Endothelial cell of umbilical vein (primary cell): Measurements from ENCODE around the gene ST8SIA1. TPM values are rescaled to one million over a fixed set of nuclear protein-coding genes. Genes with fewer than 3 reads are reported as not detected.

Experiments
- BruUV-seq: library from RNA; stranded (reverse); fragments of 400-500 nt; replicated peaks from 2 replicates; lab custom pipeline; 2021; lab: Mats Ljungman, UMichigan
- CTCF ChIA-PET: fragments of 300-600, 350-600 bp; sonication (Branson Sonifier 250); formaldehyde crosslinking; loops from one replicate; lab custom pipeline; 2021; ENCODE audit warnings: antibody characterized with exemption, inconsistent platforms; lab: Charles Lee
- POLR2A ChIA-PET: fragments of 300-600, 350-600 bp; sonication (Branson Sonifier 250); formaldehyde crosslinking; loops from one replicate; lab custom pipeline; 2021; ENCODE audit warnings: antibody characterized with exemption, inconsistent platforms; lab: Charles Lee
- DNase-seq: peaks from one replicate; pipeline ENCODE4 v3.0.0-alpha.2; 2011; ENCODE audit warnings: low read depth, low spot score
- FAIRE-seq: peaks from 2 replicates; lab custom pipeline; 2011; peaks lifted over from hg19 to GRCh38; lab: Jason Lieb, UNC
- H2AFZ ChIP-seq: 2 replicates; pipeline ENCODE4 v1.6.0; 2012; ENCODE audit warnings: low read depth, low read length, control low read depth, inconsistent platforms
- H3K27ac ChIP-seq: 2 replicates; pipeline ENCODE4 v1.5.1; 2011; ENCODE audit warnings: low read depth, mild to moderate bottlenecking, control low read depth, low read length, moderate library complexity; ENCODE audit not compliant: insufficient read depth
- H3K27me3 ChIP-seq, 2 experiments: 2 replicates each; pipeline versions ENCODE4 v1.6.0 to v1.6.1; 2011; ENCODE audit warnings: low read length in 2 of 2, mixed read lengths in 1 of 2; ENCODE audit not compliant: control insufficient read depth in 2 of 2, insufficient read depth in 2 of 2
- H3K36me3 ChIP-seq, 2 experiments: 2 replicates in 1 of 2; 3 replicates in 1 of 2; pipeline ENCODE4 v1.5.1; 2011; ENCODE audit warnings: low read length in 2 of 2, mild to moderate bottlenecking in 1 of 2, moderate library complexity in 1 of 2; ENCODE audit not compliant: control insufficient read depth in 2 of 2, insufficient read depth in 2 of 2; ENCODE audit errors: extremely low read depth in 1 of 2
- H3K4me1 ChIP-seq: 3 replicates; pipeline ENCODE4 v1.5.1; 2011; ENCODE audit warnings: mild to moderate bottlenecking, low read length; ENCODE audit not compliant: control insufficient read depth, insufficient read depth; ENCODE audit errors: extremely low read depth
- H3K4me2 ChIP-seq: 2 replicates; pipeline ENCODE4 v1.6.1; 2011; ENCODE audit warnings: low read length, control low read depth, mixed read lengths; ENCODE audit not compliant: insufficient read depth
- H3K4me3 ChIP-seq, 3 experiments: fragments of 200-600 bp in 1 of 3; sonication (generic), shearing (Covaris generic) in 1 of 3; replicated peaks in 1 of 3; 2 replicates each; pipeline ENCODE4 v1.5.1; 2011 to 2016; ENCODE audit warnings: control low read depth in 3 of 3, low read length in 3 of 3, mild to moderate bottlenecking in 2 of 3, inconsistent platforms in 1 of 3, low read depth in 1 of 3, moderate library complexity in 1 of 3; ENCODE audit not compliant: insufficient read depth in 1 of 3
- H3K79me2 ChIP-seq: 2 replicates; pipeline ENCODE4 v1.6.0; 2012; ENCODE audit warnings: low read length, inconsistent platforms; ENCODE audit not compliant: control insufficient read depth, insufficient read depth
- H3K9ac ChIP-seq: replicated peaks from 2 replicates; pipeline ENCODE3; 2011; ENCODE audit warnings: low read length, control low read depth; ENCODE audit not compliant: insufficient read depth; ENCODE audit errors: extremely low read depth
- H3K9me1 ChIP-seq: replicated peaks from 3 replicates; pipeline ENCODE4 v1.6.0; 2011; ENCODE audit warnings: mild to moderate bottlenecking, low read length; ENCODE audit not compliant: control insufficient read depth, insufficient read depth; ENCODE audit errors: extremely low read depth
- H3K9me3 ChIP-seq: replicated peaks from 2 replicates; pipeline ENCODE4 v1.5.1; 2012; ENCODE audit warnings: low read length, inconsistent platforms; ENCODE audit not compliant: control insufficient read depth, insufficient read depth
- H4K20me1 ChIP-seq: replicated peaks from 2 replicates; pipeline ENCODE3; 2011; ENCODE audit warnings: mild to moderate bottlenecking, low read length; ENCODE audit not compliant: control insufficient read depth, insufficient read depth; ENCODE audit errors: extremely low read depth
- CTCF ChIP-seq, 2 donors: IDR thresholded peaks; 1 replicate in 1 of 2; 2 replicates in 1 of 2; pipeline ENCODE4 v1.5.1; 2011; ENCODE audit warnings: low read length in 2 of 2, mild to moderate bottlenecking in 2 of 2, moderate library complexity in 2 of 2, control low read depth in 1 of 2, inconsistent platforms in 1 of 2, low read depth in 1 of 2; ENCODE audit not compliant: insufficient read depth in 1 of 2; ENCODE audit errors: extremely low read depth in 1 of 2
- EZH2 ChIP-seq: IDR thresholded peaks from 2 replicates; pipeline ENCODE4 v1.6.1; 2012; ENCODE audit warnings: borderline replicate concordance, low read depth, mild to moderate bottlenecking, moderate library complexity, low read length, inconsistent platforms; ENCODE audit not compliant: severe bottlenecking
- FOS ChIP-seq: IDR thresholded peaks from 2 replicates; pipeline ENCODE4 v1.6.1; 2011; ENCODE audit warnings: mild to moderate bottlenecking, low read length, moderate library complexity, borderline replicate concordance; ENCODE audit not compliant: insufficient read depth
- GATA2 ChIP-seq: IDR thresholded peaks from 2 replicates; pipeline ENCODE4 v1.7.0; 2011; ENCODE audit warnings: low read depth, mild to moderate bottlenecking, moderate library complexity, mixed read lengths, low read length; ENCODE audit not compliant: insufficient read length, insufficient read depth
- JUN ChIP-seq: IDR thresholded peaks from 2 replicates; pipeline ENCODE4 v1.6.1; 2011; ENCODE audit warnings: borderline replicate concordance, low read depth; ENCODE audit not compliant: insufficient read length, insufficient read depth
- MYC ChIP-seq: IDR thresholded peaks from one replicate; pipeline ENCODE4 v1.6.1; 2011; ENCODE audit warnings: mild to moderate bottlenecking, low read depth, low read length
- POLR2A ChIP-seq: IDR thresholded peaks from 2 replicates; pipeline ENCODE4 v1.6.1; 2012; ENCODE audit warnings: low read depth, mild to moderate bottlenecking, control low read depth, low read length
- POLR2AphosphoS5 ChIP-seq: IDR thresholded peaks from 2 replicates; pipeline ENCODE4 v1.6.1; 2012; ENCODE audit warnings: low read depth, mild to moderate bottlenecking, control low read depth, low read length, moderate library complexity; ENCODE audit not compliant: insufficient read depth
- dilution Hi-C: fragments of 300-500 bp; cut with MboI; formaldehyde crosslinking; loops from one replicate; pipeline ENCODE4 v1.15.0; 2019; ENCODE audit warnings: low sequenced_read_pairs; ENCODE audit not compliant: extremely low pct_ligation_motif_present
- intact Hi-C: fragments of 100-400 bp; cut with micrococcal nuclease; formaldehyde crosslinking; loops from one replicate; pipeline ENCODE4 v1.10.0; 2022
- polyA plus RNA-seq, 4 experiments: library from polyadenylated mRNA; depleted of rRNA in 3 of 4; stranded (reverse) in 3 of 4; unstranded in 1 of 4; fragments of >200 nt; gene quantifications; 2 replicates each; pipeline versions ENCODE4 v1.2.1 to v1.2.3, GENCODE V29; 2011 to 2012; ENCODE audit warnings: missing spikeins in 1 of 4
- total RNA-seq: library from RNA; stranded (reverse); gene quantifications from 2 replicates; pipeline ENCODE4 v1.2.3, GENCODE V29; 2021
- TF ChIP-seq, protein P1 (sequence below): IDR thresholded peaks from 2 replicates; pipeline ENCODE4 v1.6.1; 2011; ENCODE audit not compliant: insufficient read depth, insufficient read length

Gene ST8SIA1
- total and polyA plus RNA-seq, 2 donors (not counting 3 experiments of a cell fraction or from before 2014, with no cell fraction given): not detected

DNA sequence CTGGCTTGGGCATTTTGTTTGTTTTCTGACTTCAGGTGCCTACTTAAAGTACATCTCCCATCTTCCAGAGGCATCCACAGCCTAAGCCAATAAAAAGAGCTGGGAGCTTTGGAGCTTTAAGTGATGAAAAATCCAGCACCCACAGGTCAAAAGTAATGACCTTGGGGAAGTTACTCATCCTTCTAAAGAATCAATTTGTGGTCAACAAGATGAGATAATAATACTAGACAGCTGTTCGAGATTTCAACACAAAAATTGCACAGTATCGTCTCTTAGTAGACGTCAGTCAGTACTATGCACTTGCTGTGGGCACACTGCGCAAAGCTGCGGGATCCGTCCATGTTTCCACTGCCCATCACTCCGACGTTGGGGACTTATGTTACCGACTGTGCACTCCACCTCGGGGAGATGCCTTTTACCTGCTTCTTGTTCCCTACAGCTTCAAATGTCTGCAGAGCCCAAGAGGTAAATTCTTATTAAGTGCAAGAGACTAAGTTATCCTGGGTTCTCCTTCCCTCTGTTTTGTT, 1.3 kb downstream of the ST8SIA1 start:
- Histone ChIP-seq H3K9me3 (no peaks in the 10 kb centered on the region), H3K4me1 (no peaks in the 10 kb centered on the region), H3K27me3 (peaks cover 29 to 58% of the 10 kb centered on the region in 2 experiments), H3K27ac (no peak overlapping the region), H4K20me1 (no peaks in the 10 kb centered on the region), H3K36me3 (no peaks in the 10 kb centered on the region), H3K4me2 (no peak overlapping the region), H3K4me3 (no peak overlapping the region), H3K9me1 (no peaks in the 10 kb centered on the region), H3K9ac (no peak overlapping the region), H2AFZ (no peak overlapping the region), H3K79me2 (no peaks in the 10 kb centered on the region)
- intact Hi-C loops (no loop called here), dilution Hi-C loops (no loop called here)
- no TSS peak for BruUV-seq
- TF ChIP-seq POLR2AphosphoS5 (no peak), GATA2 (no peak), FOS (no peak), JUN (no peak), CTCF (IDR thresholded peaks at IDR 0.05; ENCODE audit: extremely low read depth in 1 of 2, insufficient read depth in 1 of 2, low read depth in 1 of 2, low read length in 2 of 2) (no peak), POLR2A (no peak), EZH2 (no peak), MYC (no peak)
- TF ChIP-seq, protein P1, sequence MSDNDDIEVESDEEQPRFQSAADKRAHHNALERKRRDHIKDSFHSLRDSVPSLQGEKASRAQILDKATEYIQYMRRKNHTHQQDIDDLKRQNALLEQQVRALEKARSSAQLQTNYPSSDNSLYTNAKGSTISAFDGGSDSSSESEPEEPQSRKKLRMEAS: no peak
- DNase-seq (no peak), FAIRE-seq (no peak)
- POLR2A ChIA-PET: no interaction called here
- CTCF ChIA-PET: interaction anchor here (0.8 kb wide), 1 partner anchor 635 kb away, joined by 3 read pairs; no protein-coding TSS in a partner anchor
